ENCODE measurements around the gene TYK2.

DNA sequence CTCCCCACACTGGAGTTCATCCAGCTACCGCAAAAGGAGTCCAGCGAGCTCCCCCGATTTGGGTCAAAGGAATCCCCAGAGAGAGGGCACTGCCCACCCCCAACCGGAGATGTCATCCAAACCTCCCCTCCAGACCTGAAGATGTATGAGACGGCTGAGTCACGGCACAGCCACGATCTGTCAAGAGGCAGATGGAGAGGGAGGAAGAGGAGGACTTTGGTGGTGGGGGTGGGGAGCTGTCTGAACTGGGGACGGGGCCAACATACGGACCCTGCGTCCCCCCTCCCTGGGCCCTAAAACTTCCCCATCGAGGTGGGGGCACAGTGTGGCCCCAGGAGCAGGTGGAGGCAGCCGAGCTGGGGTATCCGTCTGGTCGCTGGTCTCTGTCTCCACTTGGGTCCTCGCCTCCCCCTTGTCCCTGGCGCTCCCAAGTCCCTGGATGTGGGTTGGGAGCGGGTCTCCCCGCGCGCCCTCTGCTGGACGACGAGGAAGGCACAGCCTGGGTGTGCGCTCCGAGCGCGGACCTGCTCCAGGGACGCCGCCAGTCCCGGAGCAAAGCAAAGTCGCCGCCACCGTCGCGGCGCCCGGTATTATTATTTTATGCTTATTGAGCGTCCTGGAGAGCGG, 43.8 kb upstream of the TYK2 start:
- TF ChIP-seq, protein P1, sequence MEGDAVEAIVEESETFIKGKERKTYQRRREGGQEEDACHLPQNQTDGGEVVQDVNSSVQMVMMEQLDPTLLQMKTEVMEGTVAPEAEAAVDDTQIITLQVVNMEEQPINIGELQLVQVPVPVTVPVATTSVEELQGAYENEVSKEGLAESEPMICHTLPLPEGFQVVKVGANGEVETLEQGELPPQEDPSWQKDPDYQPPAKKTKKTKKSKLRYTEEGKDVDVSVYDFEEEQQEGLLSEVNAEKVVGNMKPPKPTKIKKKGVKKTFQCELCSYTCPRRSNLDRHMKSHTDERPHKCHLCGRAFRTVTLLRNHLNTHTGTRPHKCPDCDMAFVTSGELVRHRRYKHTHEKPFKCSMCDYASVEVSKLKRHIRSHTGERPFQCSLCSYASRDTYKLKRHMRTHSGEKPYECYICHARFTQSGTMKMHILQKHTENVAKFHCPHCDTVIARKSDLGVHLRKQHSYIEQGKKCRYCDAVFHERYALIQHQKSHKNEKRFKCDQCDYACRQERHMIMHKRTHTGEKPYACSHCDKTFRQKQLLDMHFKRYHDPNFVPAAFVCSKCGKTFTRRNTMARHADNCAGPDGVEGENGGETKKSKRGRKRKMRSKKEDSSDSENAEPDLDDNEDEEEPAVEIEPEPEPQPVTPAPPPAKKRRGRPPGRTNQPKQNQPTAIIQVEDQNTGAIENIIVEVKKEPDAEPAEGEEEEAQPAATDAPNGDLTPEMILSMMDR (IDR thresholded peaks at IDR 0.05; ENCODE audit: low read depth, low read length, missing input control): peak; percentile 81
- no peak for TF ChIP-seq JUND (IDR thresholded peaks at IDR 0.05)
- TF ChIP-seq GABPA (IDR thresholded peaks at IDR 0.05 in 1 of 2, conservative IDR thresholded peaks at IDR 0.05 in 1 of 2): no peak
- TF ChIP-seq RAD21 (IDR thresholded peaks at IDR 0.05): peak; percentile 57 to 78
- TF ChIP-seq, protein P2, sequence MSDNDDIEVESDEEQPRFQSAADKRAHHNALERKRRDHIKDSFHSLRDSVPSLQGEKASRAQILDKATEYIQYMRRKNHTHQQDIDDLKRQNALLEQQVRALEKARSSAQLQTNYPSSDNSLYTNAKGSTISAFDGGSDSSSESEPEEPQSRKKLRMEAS (IDR thresholded peaks at IDR 0.05): no peak

All from liver (tissue), 3 donors.